H1 (cell line): ENCODE data around the gene LPIN2. TPM values are rescaled to one million over a fixed set of nuclear protein-coding genes. Genes with fewer than 3 reads are reported as not detected.

Experiments
- CTCF ChIA-PET: fragments of 300-600 bp; sonication (Branson Sonifier 250); formaldehyde crosslinking; loops from one replicate; lab custom pipeline; 2021; ENCODE audit not compliant: partially characterized antibody; lab: Charles Lee
- POLR2A ChIA-PET: fragments of 300-600 bp; sonication (Branson Sonifier 250); formaldehyde crosslinking; loops from one replicate; lab custom pipeline; 2021; ENCODE audit warnings: inconsistent platforms; ENCODE audit not compliant: partially characterized antibody; lab: Charles Lee
- DNase-seq, 2 experiments: peaks; one replicate each; pipeline versions ENCODE4 v3.0.0 to v3.0.0-alpha.2; 2010 to 2022; ENCODE audit warnings: low spot score in 2 of 2, low read depth in 1 of 2, mixed read lengths in 1 of 2
- FAIRE-seq: peaks from 2 replicates; lab custom pipeline; 2011; peaks lifted over from hg19 to GRCh38; lab: Jason Lieb, UNC
- H2AFZ ChIP-seq: 2 replicates; pipeline ENCODE4 v1.8.1; 2012; ENCODE audit warnings: low read length, inconsistent platforms
- H2AK5ac ChIP-seq: 2 replicates; pipeline ENCODE4 v1.6.1; 2013; ENCODE audit warnings: low read depth, low read length
- H2BK120ac ChIP-seq: replicated peaks from 2 replicates; pipeline ENCODE3; 2013; ENCODE audit warnings: low read depth, low read length, inconsistent platforms
- H2BK12ac ChIP-seq: 2 replicates; pipeline ENCODE4 v1.6.1; 2013; ENCODE audit warnings: low read depth, low read length
- H2BK15ac ChIP-seq: 2 replicates; pipeline ENCODE4 v1.6.1; 2013; ENCODE audit warnings: low read length
- H2BK20ac ChIP-seq: 2 replicates; pipeline ENCODE4 v1.6.1; 2013; ENCODE audit warnings: low read length
- H2BK5ac ChIP-seq: 2 replicates; pipeline ENCODE4 v1.6.1; 2013; ENCODE audit warnings: low read depth, low read length
- H3K14ac ChIP-seq: 2 replicates; pipeline ENCODE4 v1.6.1; 2013; ENCODE audit warnings: inconsistent platforms; ENCODE audit not compliant: insufficient read length
- H3K18ac ChIP-seq: 2 replicates; pipeline ENCODE4 v1.6.1; 2013; ENCODE audit warnings: low read length; ENCODE audit errors: extremely low read depth
- H3K23ac ChIP-seq: 2 replicates; pipeline ENCODE4 v1.6.1; 2013; ENCODE audit warnings: inconsistent platforms; ENCODE audit not compliant: insufficient read length
- H3K23me2 ChIP-seq: 2 replicates; pipeline ENCODE4 v1.6.1; 2013; ENCODE audit warnings: low read depth, low read length
- H3K27ac ChIP-seq: 2 replicates; pipeline ENCODE4 v1.6.1; 2011; ENCODE audit warnings: low read depth, low read length, inconsistent platforms
- H3K27me3 ChIP-seq, 4 experiments: replicated peaks in 1 of 4; 1 replicate in 1 of 4; 2 replicates in 3 of 4; pipeline versions ENCODE4 v1.6.1 to v1.8.1; 2011 to 2013; ENCODE audit warnings: low read length in 3 of 4, mild to moderate bottlenecking in 3 of 4, inconsistent platforms in 2 of 4, mixed read lengths in 2 of 4, moderate library complexity in 1 of 4; ENCODE audit not compliant: control insufficient read depth in 3 of 4, insufficient read depth in 3 of 4; ENCODE audit errors: extremely low read depth in 1 of 4
- H3K36me3 ChIP-seq, 4 experiments: 2 replicates each; pipeline versions ENCODE4 v1.6.1 to v1.8.1; 2011 to 2013; ENCODE audit warnings: mild to moderate bottlenecking in 4 of 4, low read length in 3 of 4, moderate library complexity in 2 of 4, control low read depth in 1 of 4, inconsistent platforms in 1 of 4; ENCODE audit not compliant: insufficient read depth in 4 of 4, control insufficient read depth in 2 of 4
- H3K4ac ChIP-seq: replicated peaks from 2 replicates; pipeline ENCODE3; 2013; ENCODE audit warnings: low read length, low read depth, mixed read lengths, inconsistent platforms; ENCODE audit not compliant: insufficient read length
- H3K4me1 ChIP-seq, 4 experiments: replicated peaks in 1 of 4; 1 replicate in 1 of 4; 2 replicates in 3 of 4; pipeline versions ENCODE4 v1.6.1 to v1.8.1; 2011 to 2013; ENCODE audit warnings: low read length in 3 of 4, inconsistent platforms in 2 of 4, mixed read lengths in 1 of 4; ENCODE audit not compliant: insufficient read depth in 4 of 4, control insufficient read depth in 3 of 4
- H3K4me2 ChIP-seq, 2 experiments: 2 replicates each; pipeline versions ENCODE4 v1.6.1 to v1.8.1; 2011 to 2013; ENCODE audit warnings: low read depth in 2 of 2, low read length in 2 of 2, control low read depth in 1 of 2, inconsistent platforms in 1 of 2, mild to moderate bottlenecking in 1 of 2; ENCODE audit not compliant: insufficient read depth in 1 of 2
- H3K4me3 ChIP-seq, 4 experiments: fragments of 200-600, 300-600 bp in 1 of 4; sonication (generic), shearing (Covaris generic), sonication (Bioruptor Twin) in 1 of 4; 2 replicates each; pipeline versions ENCODE4 v1.5.1 to v1.8.1; 2011 to 2016; ENCODE audit warnings: low read length in 4 of 4, low read depth in 3 of 4, control low read depth in 2 of 4, inconsistent platforms in 2 of 4, mild to moderate bottlenecking in 2 of 4, mixed read lengths in 1 of 4, moderate library complexity in 1 of 4; ENCODE audit not compliant: insufficient read depth in 2 of 4; ENCODE audit errors: extremely low read depth in 1 of 4
- H3K56ac ChIP-seq: replicated peaks from 2 replicates; pipeline ENCODE3; 2013; ENCODE audit warnings: low read depth, mild to moderate bottlenecking, mixed read lengths, low read length, inconsistent platforms; ENCODE audit not compliant: insufficient read length
- H3K79me1 ChIP-seq: 2 replicates; pipeline ENCODE4 v1.6.1; 2013; ENCODE audit warnings: low read depth, low read length, control low read depth
- H3K79me2 ChIP-seq, 2 experiments: 2 replicates each; pipeline versions ENCODE4 v1.6.1 to v1.8.1; 2012 to 2013; ENCODE audit warnings: low read length in 2 of 2, mild to moderate bottlenecking in 2 of 2, inconsistent platforms in 1 of 2; ENCODE audit not compliant: insufficient read depth in 2 of 2, control insufficient read depth in 1 of 2
- H3K9ac ChIP-seq, 4 experiments: replicated peaks in 1 of 4; 1 replicate in 1 of 4; 2 replicates in 3 of 4; pipeline versions ENCODE4 v1.6.1 to v1.8.1; 2011 to 2013; ENCODE audit warnings: low read depth in 3 of 4, low read length in 3 of 4, control low read depth in 2 of 4, mild to moderate bottlenecking in 2 of 4, moderate library complexity in 2 of 4, inconsistent platforms in 1 of 4; ENCODE audit errors: extremely low read depth in 1 of 4
- H3K9me3 ChIP-seq, 2 experiments: 2 replicates each; pipeline versions ENCODE4 v1.6.1 to v1.8.1; 2012 to 2013; ENCODE audit warnings: mild to moderate bottlenecking in 2 of 2, moderate library complexity in 2 of 2, control low read depth in 1 of 2, inconsistent platforms in 1 of 2, low read depth in 1 of 2, low read length in 1 of 2, mixed read lengths in 1 of 2; ENCODE audit not compliant: insufficient read depth in 2 of 2
- H4K20me1 ChIP-seq, 2 experiments: replicated peaks in 1 of 2; 2 replicates each; pipeline versions ENCODE3 to v1.8.1; 2011 to 2013; ENCODE audit warnings: inconsistent platforms in 2 of 2, low read length in 2 of 2, mild to moderate bottlenecking in 1 of 2; ENCODE audit not compliant: insufficient read depth in 2 of 2, control insufficient read depth in 1 of 2
- H4K5ac ChIP-seq: 2 replicates; pipeline ENCODE4 v1.6.1; 2013; ENCODE audit warnings: low read length, low read depth, mixed read lengths, inconsistent platforms; ENCODE audit not compliant: insufficient read length
- H4K8ac ChIP-seq: 2 replicates; pipeline ENCODE4 v1.8.0; 2013; ENCODE audit warnings: mild to moderate bottlenecking, moderate library complexity, low read length, inconsistent platforms; ENCODE audit not compliant: insufficient read depth; ENCODE audit errors: extremely low read depth
- H4K91ac ChIP-seq: replicated peaks from 2 replicates; pipeline ENCODE3; 2013; ENCODE audit warnings: low read length, mixed read lengths, inconsistent platforms; ENCODE audit not compliant: insufficient read length
- CHD1 ChIP-seq: IDR thresholded peaks from 2 replicates; pipeline ENCODE4 v1.6.1; 2012; ENCODE audit warnings: low read depth, low read length, improper control_type of control experiment
- CHD2 ChIP-seq: IDR thresholded peaks from 2 replicates; pipeline ENCODE4 v1.6.1; 2012; ENCODE audit warnings: low read length, improper control_type of control experiment
- KDM5A ChIP-seq: fragments of 200-600 bp; IDR thresholded peaks from 2 replicates; pipeline ENCODE4 v1.7.1; 2012; ENCODE audit warnings: mild to moderate bottlenecking, low read length, inconsistent platforms, mixed read lengths
- MAFK ChIP-seq: IDR thresholded peaks from 2 replicates; pipeline ENCODE4 v1.6.1; 2012; ENCODE audit warnings: low read depth, mild to moderate bottlenecking, improper control_type of control experiment, low read length
- RBBP5 ChIP-seq: IDR thresholded peaks from 2 replicates; pipeline ENCODE4 v1.7.1; 2012; ENCODE audit warnings: low read depth, mild to moderate bottlenecking, inconsistent platforms, low read length, moderate library complexity, borderline replicate concordance
- WGBS, 2 experiments: shearing (Covaris generic) in 1 of 2; methylation state at CpG; one replicate each; pipeline versions ENCODE4 v1.1.6 to v1.1.7; 2013 to 2015; ENCODE audit warnings: low lambda C conversion rate in 2 of 2, mixed read lengths in 2 of 2, inconsistent platforms in 1 of 2, low coverage in 1 of 2, missing lambda C conversion rate in 1 of 2; ENCODE audit not compliant: insufficient replicate concordance in 2 of 2, insufficient coverage in 1 of 2, insufficient read length in 1 of 2; ENCODE audit errors: extremely low coverage in 1 of 2, missing lambda C conversion rate in 1 of 2; 5-methylcytosine and 5-hydroxymethylcytosine counted together
- polyA plus RNA-seq, 7 experiments: library from polyadenylated mRNA; depleted of rRNA in 3 of 7; stranded (reverse) in 5 of 7; unstranded in 2 of 7; fragments of >200 nt in 5 of 7; fragments of 200-250 nt in 2 of 7; gene quantifications; 1 replicate in 5 of 7; 2 replicates in 1 of 7; 4 replicates in 1 of 7; pipeline versions ENCODE4 v1.2.1 to v1.2.3, GENCODE V29; 2011 to 2013; ENCODE audit warnings: missing spikeins in 2 of 7, mixed read lengths in 2 of 7
- total RNA-seq: library from RNA; stranded (reverse); fragmentation: NEBNext Ultra II Directional; extraction: Animal tissue kit (Norgen Biotek cat#: 25700); gene quantifications from 2 replicates; pipeline ENCODE4 v1.2.1, GENCODE V29; 2021

LPIN2 gene
- total and polyA plus RNA-seq, 2 of the 8 experiments (the other 6 are each of a cell fraction or from before 2014, with no cell fraction given), result 7.4 to 14.2 TPM

DNA sequence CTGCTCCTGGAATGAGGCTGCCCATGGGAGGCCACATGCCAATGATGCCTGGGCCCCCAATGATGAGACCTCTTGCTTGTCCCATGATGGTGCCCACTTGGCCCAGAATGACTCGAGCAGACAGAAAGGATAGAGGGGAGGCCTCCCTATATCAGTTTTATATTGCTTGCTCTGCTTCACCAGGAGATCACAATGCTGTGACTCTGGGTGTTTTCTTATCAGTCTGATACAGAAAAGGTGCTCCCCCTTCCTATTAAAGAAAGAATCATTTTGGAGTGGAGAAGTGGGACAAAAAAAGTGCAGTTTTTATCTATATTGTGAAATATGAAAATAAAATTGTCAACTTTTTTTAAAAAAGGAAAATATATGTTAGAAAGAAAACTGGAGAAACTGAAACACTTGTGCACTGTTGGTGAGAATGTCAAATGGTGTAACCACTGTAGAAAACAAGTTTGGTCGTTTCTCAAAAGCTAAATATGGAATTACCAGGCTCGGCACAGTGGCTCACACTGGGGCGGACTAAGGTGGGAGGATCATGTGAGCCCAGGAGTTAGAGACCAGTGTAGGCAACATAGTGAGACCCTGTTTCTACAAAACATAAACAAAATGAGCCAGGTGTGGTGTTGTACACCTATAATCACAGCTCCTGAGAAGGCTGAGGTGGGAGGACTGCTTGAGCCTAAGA lies 21.8 kb downstream of the LPIN2 start:
- TF ChIP-seq CHD1, result no peak
- TF ChIP-seq MAFK, result no peak
- TF ChIP-seq CHD2, result no peak
- TF ChIP-seq RBBP5, result no peak
- TF ChIP-seq KDM5A, result no peak
- H2BK5ac ChIP-seq, result no peak overlapping the region
- peaks cover 0 to 65% of the 10 kb centered on the region in 2 experiments; a peak in 2 of 4 replicates for H3K79me2 ChIP-seq
- H3K23ac ChIP-seq, result no peak overlapping the region
- H4K20me1 ChIP-seq, result peaks cover 0 to 1% of the 10 kb centered on the region in 2 experiments
- no peak overlapping the region for H2BK120ac ChIP-seq
- H3K79me1 ChIP-seq, result peaks cover 5% of the 10 kb centered on the region
- FAIRE-seq, result no peak
- H3K56ac ChIP-seq, result no peak overlapping the region
- no peak overlapping the region for H2AK5ac ChIP-seq
- ChIA-PET CTCF (no interaction called here), POLR2A (no interaction called here)
- H3K4ac ChIP-seq, result no peak overlapping the region
- H3K4me1 ChIP-seq, result peaks cover 0 to 3% (median 0%) of the 10 kb centered on the region in 4 experiments; a peak in 1 of 7 replicates
- H3K9me3 ChIP-seq, result no peaks in the 10 kb centered on the region
- H3K4me2 ChIP-seq, result no peak overlapping the region
- H2BK20ac ChIP-seq, result no peak overlapping the region
- H3K27ac ChIP-seq, result no peak overlapping the region
- no peak overlapping the region for H4K8ac ChIP-seq
- no peak overlapping the region for H2BK12ac ChIP-seq
- no peak overlapping the region for H3K18ac ChIP-seq
- no peaks in the 10 kb centered on the region for H3K23me2 ChIP-seq
- H3K36me3 ChIP-seq, result no peaks in the 10 kb centered on the region
- H3K4me3 ChIP-seq, result no peak overlapping the region
- H3K27me3 ChIP-seq, result no peaks in the 10 kb centered on the region
- WGBS, 2 experiments, result 70% methylated on average over 4 of the region's 4 CpGs; no CpG with 5 or more reads in 1 of the 2 experiments
- H3K14ac ChIP-seq, result no peak overlapping the region
- no peak for DNase-seq
- H2AFZ ChIP-seq, result no peak overlapping the region
- no peak overlapping the region for H3K9ac ChIP-seq
- H2BK15ac ChIP-seq, result no peak overlapping the region
- H4K5ac ChIP-seq, result no peak overlapping the region
- H4K91ac ChIP-seq, result no peak overlapping the region
